ENCODE results near the gene ADGRL3. TPM values are rescaled to one million over a fixed set of nuclear protein-coding genes. Genes with fewer than 3 reads are reported as not detected.

Gene ADGRL3
- total and polyA plus RNA-seq, 2 donors (not counting 1 experiment from before 2014, with no cell fraction given) = under 0.01 to 0.05 TPM

DNA sequence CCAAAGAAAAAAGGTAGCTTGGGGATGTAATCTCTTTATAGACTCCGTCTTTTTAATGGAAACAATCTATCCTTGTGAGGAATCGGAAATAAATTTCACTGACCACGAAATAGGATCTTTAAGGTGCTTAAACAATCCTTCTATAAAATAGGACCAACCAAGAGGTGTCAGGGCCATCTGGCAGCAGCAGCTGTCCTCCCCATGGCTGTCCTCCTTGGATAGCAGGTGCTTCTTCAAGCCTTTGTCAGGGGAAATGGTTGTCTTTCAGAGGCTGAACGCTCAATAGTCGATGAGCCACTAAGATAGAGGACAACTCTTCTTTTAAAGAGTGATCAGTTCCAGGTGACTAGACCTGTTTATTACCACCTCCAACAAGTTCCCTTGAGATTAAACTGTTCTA is 231.0 kb downstream of the ADGRL3 start:
- DNase-seq (ENCODE audit: low read depth in 2 of 2) = no peak
- H3K36me3 ChIP-seq (ENCODE audit: control insufficient read depth, insufficient read depth, low read length) = no peaks in the 10 kb centered on the region
- no peaks in the 10 kb centered on the region for H3K9me3 ChIP-seq (ENCODE audit: control insufficient read depth, insufficient read depth, low read depth, low read length)
- TF ChIP-seq, protein P1, sequence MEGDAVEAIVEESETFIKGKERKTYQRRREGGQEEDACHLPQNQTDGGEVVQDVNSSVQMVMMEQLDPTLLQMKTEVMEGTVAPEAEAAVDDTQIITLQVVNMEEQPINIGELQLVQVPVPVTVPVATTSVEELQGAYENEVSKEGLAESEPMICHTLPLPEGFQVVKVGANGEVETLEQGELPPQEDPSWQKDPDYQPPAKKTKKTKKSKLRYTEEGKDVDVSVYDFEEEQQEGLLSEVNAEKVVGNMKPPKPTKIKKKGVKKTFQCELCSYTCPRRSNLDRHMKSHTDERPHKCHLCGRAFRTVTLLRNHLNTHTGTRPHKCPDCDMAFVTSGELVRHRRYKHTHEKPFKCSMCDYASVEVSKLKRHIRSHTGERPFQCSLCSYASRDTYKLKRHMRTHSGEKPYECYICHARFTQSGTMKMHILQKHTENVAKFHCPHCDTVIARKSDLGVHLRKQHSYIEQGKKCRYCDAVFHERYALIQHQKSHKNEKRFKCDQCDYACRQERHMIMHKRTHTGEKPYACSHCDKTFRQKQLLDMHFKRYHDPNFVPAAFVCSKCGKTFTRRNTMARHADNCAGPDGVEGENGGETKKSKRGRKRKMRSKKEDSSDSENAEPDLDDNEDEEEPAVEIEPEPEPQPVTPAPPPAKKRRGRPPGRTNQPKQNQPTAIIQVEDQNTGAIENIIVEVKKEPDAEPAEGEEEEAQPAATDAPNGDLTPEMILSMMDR (conservative IDR thresholded peaks at IDR 0.05 in 1 of 2, IDR thresholded peaks at IDR 0.05 in 1 of 2; ENCODE audit: low read depth in 1 of 2, low read length in 2 of 2) = no peak
- TF ChIP-seq EZH2 (IDR thresholded peaks at IDR 0.05; ENCODE audit: low read length, missing control alignments) = no peak
- no peaks in the 10 kb centered on the region for H4K20me1 ChIP-seq (ENCODE audit: control insufficient read depth, extremely low read depth, insufficient read depth, low read length)
- no peak overlapping the region for H3K4me2 ChIP-seq (ENCODE audit: extremely low read depth, insufficient read depth, low read length)
- no peaks in the 10 kb centered on the region for H3K27me3 ChIP-seq (ENCODE audit: control insufficient read depth, insufficient read depth, low read length)
- no peaks in the 10 kb centered on the region for H3K4me1 ChIP-seq (ENCODE audit: control insufficient read depth, extremely low read depth, insufficient read depth, low read length)
- H3K4me3 ChIP-seq (replicated peaks in 1 of 4; ENCODE audit: control extremely low read depth in 1 of 4, insufficient read depth in 1 of 4, low read depth in 3 of 4, low read length in 4 of 4) = no peak overlapping the region
- no peak overlapping the region for H3K9ac ChIP-seq (ENCODE audit: insufficient read depth, low read length)
- no peaks in the 10 kb centered on the region for H3K79me2 ChIP-seq (ENCODE audit: control insufficient read depth, insufficient read depth, low read length)
- no peak overlapping the region for H3K27ac ChIP-seq (ENCODE audit: insufficient read depth, low read length)
- H2AFZ ChIP-seq (ENCODE audit: low read length) = no peak overlapping the region

DNA sequence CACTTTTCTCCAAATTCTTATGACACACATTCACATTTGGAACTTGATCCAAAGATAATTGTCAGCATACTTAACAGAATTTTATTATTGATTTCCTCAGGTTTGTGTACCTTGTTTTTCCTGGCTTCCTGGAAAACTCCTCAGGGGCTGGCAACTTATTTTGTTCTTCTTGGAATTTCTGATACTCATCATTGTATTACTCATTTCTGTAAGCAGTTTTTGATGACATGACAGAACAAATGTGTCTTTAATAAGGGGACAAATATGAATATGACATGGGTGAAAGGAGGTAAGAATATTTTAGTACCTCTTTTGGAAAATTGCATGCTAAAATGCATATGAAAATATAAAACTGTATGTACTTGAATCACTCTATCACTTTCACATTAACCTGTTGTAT is 237.8 kb downstream of the ADGRL3 start:
- Histone ChIP-seq H3K4me1 (ENCODE audit: control insufficient read depth, extremely low read depth, insufficient read depth, low read length) (no peaks in the 10 kb centered on the region), H3K79me2 (ENCODE audit: control insufficient read depth, insufficient read depth, low read length) (no peaks in the 10 kb centered on the region), H3K9me3 (ENCODE audit: control insufficient read depth, insufficient read depth, low read depth, low read length) (no peaks in the 10 kb centered on the region), H3K27ac (ENCODE audit: insufficient read depth, low read length) (no peak overlapping the region), H3K4me3 (replicated peaks in 1 of 4; ENCODE audit: control extremely low read depth in 1 of 4, insufficient read depth in 1 of 4, low read depth in 3 of 4, low read length in 4 of 4) (no peak overlapping the region), H2AFZ (ENCODE audit: low read length) (no peak overlapping the region), H4K20me1 (ENCODE audit: control insufficient read depth, extremely low read depth, insufficient read depth, low read length) (no peaks in the 10 kb centered on the region), H3K4me2 (ENCODE audit: extremely low read depth, insufficient read depth, low read length) (no peak overlapping the region), H3K9ac (ENCODE audit: insufficient read depth, low read length) (no peak overlapping the region), H3K36me3 (ENCODE audit: control insufficient read depth, insufficient read depth, low read length) (no peaks in the 10 kb centered on the region), H3K27me3 (ENCODE audit: control insufficient read depth, insufficient read depth, low read length) (no peaks in the 10 kb centered on the region)
- no peak for DNase-seq (ENCODE audit: low read depth in 2 of 2)
- TF ChIP-seq EZH2 (IDR thresholded peaks at IDR 0.05; ENCODE audit: low read length, missing control alignments) = no peak
- TF ChIP-seq, protein P1 (conservative IDR thresholded peaks at IDR 0.05 in 1 of 2, IDR thresholded peaks at IDR 0.05 in 1 of 2; ENCODE audit: low read depth in 1 of 2, low read length in 2 of 2) = no peak

DNA sequence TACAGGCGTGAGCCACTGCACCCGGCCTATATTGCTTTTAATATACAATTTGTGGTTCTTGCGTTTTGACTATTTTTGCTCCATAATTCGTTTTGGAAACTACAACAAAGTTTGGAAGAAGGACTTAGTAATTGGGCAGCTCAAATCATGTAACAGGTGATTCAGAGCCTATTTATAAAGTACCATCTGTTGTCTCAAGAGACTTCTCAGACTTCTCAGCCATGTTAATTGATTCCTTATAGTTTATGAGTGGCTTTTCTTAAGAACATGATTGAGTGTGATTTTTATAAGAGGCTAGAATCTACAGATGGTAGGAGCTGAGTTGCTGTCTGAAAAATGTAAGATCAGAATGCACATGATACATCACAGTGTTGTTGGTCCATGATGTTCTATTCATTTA is 240.2 kb downstream of the ADGRL3 start:
- no peaks in the 10 kb centered on the region for H3K9me3 ChIP-seq (ENCODE audit: control insufficient read depth, insufficient read depth, low read depth, low read length)
- H3K27me3 ChIP-seq (ENCODE audit: control insufficient read depth, insufficient read depth, low read length) = no peaks in the 10 kb centered on the region
- no peak overlapping the region for H3K9ac ChIP-seq (ENCODE audit: insufficient read depth, low read length)
- DNase-seq (ENCODE audit: low read depth in 2 of 2) = no peak
- no peak overlapping the region for H3K4me2 ChIP-seq (ENCODE audit: extremely low read depth, insufficient read depth, low read length)
- no peak overlapping the region for H3K4me3 ChIP-seq (replicated peaks in 1 of 4; ENCODE audit: control extremely low read depth in 1 of 4, insufficient read depth in 1 of 4, low read depth in 3 of 4, low read length in 4 of 4)
- no peaks in the 10 kb centered on the region for H4K20me1 ChIP-seq (ENCODE audit: control insufficient read depth, extremely low read depth, insufficient read depth, low read length)
- no peaks in the 10 kb centered on the region for H3K79me2 ChIP-seq (ENCODE audit: control insufficient read depth, insufficient read depth, low read length)
- no peak overlapping the region for H2AFZ ChIP-seq (ENCODE audit: low read length)
- TF ChIP-seq EZH2 (IDR thresholded peaks at IDR 0.05; ENCODE audit: low read length, missing control alignments) = no peak
- TF ChIP-seq, protein P1 (conservative IDR thresholded peaks at IDR 0.05 in 1 of 2, IDR thresholded peaks at IDR 0.05 in 1 of 2; ENCODE audit: low read depth in 1 of 2, low read length in 2 of 2) = no peak
- H3K36me3 ChIP-seq (ENCODE audit: control insufficient read depth, insufficient read depth, low read length) = no peaks in the 10 kb centered on the region
- no peak overlapping the region for H3K27ac ChIP-seq (ENCODE audit: insufficient read depth, low read length)
- no peaks in the 10 kb centered on the region for H3K4me1 ChIP-seq (ENCODE audit: control insufficient read depth, extremely low read depth, insufficient read depth, low read length)
